Measurements from ENCODE around the gene KCNJ11. TPM values are rescaled to one million over a fixed set of nuclear protein-coding genes. Genes with fewer than 3 reads are reported as not detected.
A peak's percentile ranks its signal among the peaks of the same experiment; 100 is the strongest.

Gene KCNJ11
- total RNA-seq, 1 donor from 2014 or later = 1.9 TPM

- Mint-ChIP-seq H3K9me3 (no peaks in the 10 kb centered on the region), H3K27ac (no peak overlapping the region), H3K36me3 (no peaks in the 10 kb centered on the region), H3K4me1 (peaks cover 10% of the 10 kb centered on the region), H3K27me3 (ENCODE audit: insufficient read depth, low read depth) (peaks cover 6% of the 10 kb centered on the region), H3K4me3 (no peak overlapping the region)
- peak overlapping the region; percentile 17 for H2AFZ ChIP-seq (replicated peaks)
- H4K20me1 ChIP-seq (ENCODE audit: low read depth) = no peaks in the 10 kb centered on the region
- H3K79me2 ChIP-seq (ENCODE audit: low read depth) = no peaks in the 10 kb centered on the region
- no peak overlapping the region for H3K27ac ChIP-seq
- no peak overlapping the region for H3K9ac ChIP-seq
- no peaks in the 10 kb centered on the region for H3K9me3 ChIP-seq (ENCODE audit: low read depth)
- no peak overlapping the region for H3K4me2 ChIP-seq
- H3K27me3 ChIP-seq = peaks cover 7% of the 10 kb centered on the region
- H3K4me3 ChIP-seq = no peak overlapping the region
- no peaks in the 10 kb centered on the region for H3F3A ChIP-seq (ENCODE audit: low read depth)
- no peak for DNase-seq (ENCODE audit: low spot score)
- no peaks in the 10 kb centered on the region for H3K36me3 ChIP-seq
- peaks cover 21% of the 10 kb centered on the region for H3K4me1 ChIP-seq
- no peak for TF ChIP-seq CTCF (IDR thresholded peaks at IDR 0.05)
- TF ChIP-seq EZH2phosphoT487 (IDR thresholded peaks at IDR 0.05) = no peak
- TF ChIP-seq EZH2 (IDR thresholded peaks at IDR 0.05) = no peak
Measured at GRCh38 chr11:17421781-17422180, 33.3 kb upstream of the KCNJ11 start.

- Histone ChIP-seq H3K9ac (no peak overlapping the region), H3K4me3 (no peak overlapping the region), H2AFZ (replicated peaks) (no peak overlapping the region), H3K4me2 (no peak overlapping the region), H3K79me2 (ENCODE audit: low read depth) (no peaks in the 10 kb centered on the region), H3F3A (ENCODE audit: low read depth) (peaks cover 1% of the 10 kb centered on the region), H3K4me1 (peaks cover 25% of the 10 kb centered on the region), H3K9me3 (ENCODE audit: low read depth) (no peaks in the 10 kb centered on the region), H4K20me1 (ENCODE audit: low read depth) (no peaks in the 10 kb centered on the region), H3K27me3 (peaks cover 24% of the 10 kb centered on the region), H3K27ac (no peak overlapping the region), H3K36me3 (no peaks in the 10 kb centered on the region)
- Mint-ChIP-seq H3K9me3 (no peaks in the 10 kb centered on the region), H3K27ac (no peak overlapping the region), H3K27me3 (ENCODE audit: insufficient read depth, low read depth) (peaks cover 6% of the 10 kb centered on the region), H3K4me1 (peaks cover 14% of the 10 kb centered on the region), H3K4me3 (no peak overlapping the region), H3K36me3 (no peaks in the 10 kb centered on the region)
- DNase-seq (ENCODE audit: low spot score) = no peak
- no peak for TF ChIP-seq CTCF (IDR thresholded peaks at IDR 0.05)
- TF ChIP-seq EZH2phosphoT487 (IDR thresholded peaks at IDR 0.05) = no peak
- TF ChIP-seq EZH2 (IDR thresholded peaks at IDR 0.05) = no peak
Measured at GRCh38 chr11:17418444-17419081, 30.1 kb upstream of the KCNJ11 start.

- TF ChIP-seq EZH2 (IDR thresholded peaks at IDR 0.05) (no peak), EZH2phosphoT487 (IDR thresholded peaks at IDR 0.05) (no peak), CTCF (IDR thresholded peaks at IDR 0.05) (no peak)
- no peak overlapping the region for H3K4me3 ChIP-seq
- no peak for DNase-seq (ENCODE audit: low spot score)
- H3K9ac ChIP-seq = no peak overlapping the region
- peaks cover 4% of the 10 kb centered on the region for H3K27me3 Mint-ChIP-seq (ENCODE audit: insufficient read depth, low read depth)
- no peak overlapping the region for H3K27ac Mint-ChIP-seq
- peaks cover 34% of the 10 kb centered on the region for H3K4me1 ChIP-seq
- peaks cover 4% of the 10 kb centered on the region for H4K20me1 ChIP-seq (ENCODE audit: low read depth)
- no peak overlapping the region for H3K27ac ChIP-seq
- H3K9me3 ChIP-seq (ENCODE audit: low read depth) = no peaks in the 10 kb centered on the region
- H3F3A ChIP-seq (ENCODE audit: low read depth) = peaks cover 9% of the 10 kb centered on the region
- no peak overlapping the region for H2AFZ ChIP-seq (replicated peaks)
- H3K9me3 Mint-ChIP-seq = no peaks in the 10 kb centered on the region
- H3K4me3 Mint-ChIP-seq = no peak overlapping the region
- no peaks in the 10 kb centered on the region for H3K36me3 Mint-ChIP-seq
- no peak overlapping the region for H3K4me2 ChIP-seq
- H3K79me2 ChIP-seq (ENCODE audit: low read depth) = no peaks in the 10 kb centered on the region
- H3K4me1 Mint-ChIP-seq = peaks cover 24% of the 10 kb centered on the region
- no peaks in the 10 kb centered on the region for H3K36me3 ChIP-seq
- H3K27me3 ChIP-seq = peaks cover 24% of the 10 kb centered on the region
Measured at GRCh38 chr11:17416492-17416891, 28.0 kb upstream of the KCNJ11 start.

All from neural progenitor cell (in vitro differentiated cells).